GM12892 (cell line): ENCODE measurements around the gene WTIP.
"Not testable (repeated sequence)": the region's sequence is repeated elsewhere in the genome, so short reads cannot be mapped to it uniquely, and the experiment has no call there.

ENCODE experiments used
- DNase-seq: peaks from one replicate; pipeline ENCODE4 v3.0.0; 2011; ENCODE audit not compliant: insufficient read length
- FAIRE-seq: peaks from 2 replicates; lab custom pipeline; 2011; peaks lifted over from hg19 to GRCh38; lab: Jason Lieb, UNC
- POLR2A ChIP-seq: IDR thresholded peaks from 2 replicates; pipeline ENCODE4 v1.6.1; 2011; ENCODE audit warnings: low read depth, low read length, control low read depth
- POLR2AphosphoS5 ChIP-seq: IDR thresholded peaks from 2 replicates; pipeline ENCODE4 v1.6.1; 2011; ENCODE audit warnings: low read depth, low read length, control low read depth
- TAF1 ChIP-seq: IDR thresholded peaks from 2 replicates; pipeline ENCODE4 v1.6.1; 2011; ENCODE audit warnings: low read depth, mild to moderate bottlenecking, control low read depth, low read length, borderline replicate concordance

Gene WTIP

GRCh38 chr19:34461375-34462100, 20.0 kb upstream of the WTIP start:
- FAIRE-seq (no peak), DNase-seq (no peak)
- TF ChIP-seq TAF1 (no peak), POLR2AphosphoS5 (no peak), POLR2A (no peak)

DNA sequence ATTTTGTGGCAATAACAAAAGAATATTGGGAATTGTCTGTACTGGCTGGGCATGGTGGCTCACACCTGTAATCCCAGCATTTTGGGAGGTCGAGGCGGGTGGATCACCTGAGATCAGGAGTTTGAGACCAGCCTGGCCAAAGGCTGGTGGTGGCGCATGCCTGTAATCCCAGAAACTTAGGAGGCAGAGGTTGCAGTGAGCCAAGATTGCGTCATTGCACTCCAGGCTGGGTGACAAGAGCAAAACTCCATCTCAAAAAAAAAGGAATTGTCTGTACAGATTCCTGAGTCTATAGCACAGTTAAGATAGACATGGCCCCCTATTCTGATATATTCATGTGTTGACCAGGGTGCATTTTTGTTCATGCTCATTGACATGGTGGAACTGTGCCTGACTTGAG, 16.8 kb upstream of the WTIP start:
- not testable (repeated sequence) for DNase-seq, FAIRE-seq

GRCh38 chr19:34468409-34468808, 13.1 kb upstream of the WTIP start:
- no peak for TF ChIP-seq POLR2A
- no peak for TF ChIP-seq TAF1
- no peak for TF ChIP-seq POLR2AphosphoS5
- FAIRE-seq (no peak), DNase-seq (no peak)

DNA sequence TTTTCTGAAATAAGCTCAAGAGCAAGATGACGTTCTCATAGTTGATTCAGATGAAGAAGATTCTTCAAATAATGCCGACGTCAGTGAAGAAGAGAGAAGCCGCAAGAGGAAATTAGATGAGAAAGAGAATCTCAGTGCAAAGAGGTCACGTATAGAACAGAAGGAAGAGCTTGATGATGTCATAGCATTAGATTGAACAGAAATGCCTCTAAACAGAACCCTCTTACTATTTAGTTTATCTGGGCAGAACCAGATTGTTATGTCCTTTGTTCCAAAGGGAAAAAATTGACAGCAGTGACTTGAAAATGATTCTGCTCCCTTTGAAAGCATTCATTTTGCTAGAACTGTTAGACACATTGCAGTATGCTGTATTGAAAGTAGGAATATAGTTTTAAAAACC, 12.5 kb upstream of the WTIP start:
- not testable (repeated sequence) for FAIRE-seq, DNase-seq

GRCh38 chr19:34471906-34472700, 9.5 kb upstream of the WTIP start:
- FAIRE-seq (no peak), DNase-seq (no peak)
- TF ChIP-seq TAF1: no peak
- peak; percentile 48; the same call in 1 of the 2 replicates for TF ChIP-seq POLR2AphosphoS5
- no peak for TF ChIP-seq POLR2A

DNA sequence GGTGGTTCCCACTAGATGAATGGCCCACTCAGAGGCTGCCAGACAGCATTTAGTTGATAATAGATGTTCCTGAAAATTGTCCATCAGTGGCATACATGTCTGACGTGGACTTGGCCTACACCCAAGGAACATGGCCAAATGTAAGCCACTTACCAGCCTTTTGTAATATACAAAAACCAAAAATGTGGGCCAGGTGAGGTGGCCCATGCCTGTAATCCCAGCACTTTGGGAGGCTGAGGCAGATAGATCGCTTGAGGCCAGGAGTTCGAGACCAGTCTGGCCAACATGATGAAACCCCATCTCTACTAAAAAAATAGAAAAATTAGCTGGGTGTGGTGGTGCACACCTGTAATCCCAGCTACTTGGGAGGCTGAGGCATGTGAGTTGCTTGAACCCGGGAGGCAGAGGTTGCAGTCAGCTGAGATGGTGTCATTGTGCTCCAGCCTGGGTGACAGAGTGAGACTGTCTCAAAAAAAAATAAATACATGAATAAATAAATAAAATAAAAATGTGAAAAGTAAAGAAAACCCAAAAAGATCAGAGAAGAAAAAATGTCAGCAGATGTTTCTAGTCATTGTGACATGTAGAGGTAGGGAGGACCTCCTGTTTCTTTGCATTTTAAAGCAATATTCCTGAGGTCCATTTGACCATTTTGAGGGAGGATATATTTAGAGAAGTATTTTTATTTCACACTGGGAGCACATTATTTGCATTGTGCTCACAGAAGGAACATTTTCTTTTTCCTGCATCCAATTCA, 7.1 kb upstream of the WTIP start:
- no peak for FAIRE-seq
- TF ChIP-seq POLR2A (no peak), TAF1 (no peak), POLR2AphosphoS5 (no peak)
- DNase-seq: no peak

GRCh38 chr19:34475026-34475974, 6.3 kb upstream of the WTIP start:
- DNase-seq: no peak
- TF ChIP-seq POLR2AphosphoS5 (no peak), TAF1 (no peak), POLR2A (no peak)
- FAIRE-seq: no peak

DNA sequence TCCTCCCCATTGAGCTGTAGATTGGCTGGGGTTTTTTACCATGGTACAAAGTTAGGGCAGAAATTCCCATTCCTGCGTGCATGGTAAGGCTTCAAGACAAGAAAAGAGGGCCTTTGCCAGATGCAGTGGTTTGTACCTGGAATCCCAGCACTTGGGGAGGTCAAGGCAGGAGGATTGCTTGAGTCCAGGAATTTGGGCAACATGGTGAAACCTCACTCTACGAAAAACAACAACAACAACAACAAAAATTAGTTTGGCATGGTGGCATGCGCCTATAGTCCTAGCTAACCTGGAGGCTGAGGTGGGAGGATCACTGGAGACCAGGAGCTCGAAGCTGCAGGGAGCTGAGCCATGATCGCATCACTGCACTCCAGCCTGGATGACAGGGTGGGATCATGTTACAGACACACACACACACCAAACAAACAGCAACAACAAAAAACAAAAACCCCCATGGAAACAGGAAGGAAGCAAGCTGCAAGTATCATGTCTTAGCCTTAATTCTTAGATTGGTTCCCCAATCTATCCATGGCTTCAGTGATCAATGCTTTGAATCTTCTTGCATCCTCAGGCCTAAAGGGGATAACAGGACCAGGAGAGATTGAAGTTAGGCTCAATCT, 5.5 kb upstream of the WTIP start:
- DNase-seq (no peak), FAIRE-seq (no peak)
- no peak for TF ChIP-seq POLR2AphosphoS5
- TF ChIP-seq POLR2A: no peak
- TF ChIP-seq TAF1: no peak

GRCh38 chr19:34478496-34478895, 3.1 kb upstream of the WTIP start:
- not testable (repeated sequence) for DNase-seq, FAIRE-seq

- TF ChIP-seq TAF1: no peak
- no peak for TF ChIP-seq POLR2A
- no peak for TF ChIP-seq POLR2AphosphoS5
- no peak for DNase-seq
- no peak for FAIRE-seq
Measured at GRCh38 chr19:34479396-34479795, 2.2 kb upstream of the WTIP start.

DNA sequence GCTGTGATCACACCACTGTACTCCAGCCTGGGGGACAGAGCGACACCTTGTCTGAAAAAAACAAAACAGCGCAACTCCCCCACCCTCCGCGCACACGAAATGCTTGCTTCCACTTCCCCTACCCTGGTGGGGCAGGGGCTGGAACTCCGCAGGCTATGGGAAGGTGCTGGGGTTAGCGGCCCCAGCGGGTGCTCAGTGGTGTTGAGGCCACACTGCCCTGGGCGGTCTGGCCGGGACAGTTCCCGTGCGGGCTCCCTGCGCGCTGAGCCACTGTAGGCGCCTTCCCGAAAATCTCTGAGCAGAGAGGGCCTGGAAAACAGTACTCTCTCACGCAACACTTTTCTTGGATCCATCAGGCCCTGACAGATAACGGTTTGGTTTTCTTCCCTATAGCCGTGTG, 1.1 kb upstream of the WTIP start:
- TF ChIP-seq POLR2AphosphoS5 (no peak), POLR2A (no peak), TAF1 (no peak)
- no peak for DNase-seq
- no peak for FAIRE-seq
